Inflammatory macrophage treated with lipopolysaccharide for 4 hours (primary cell): Measurements from ENCODE around the gene SDE2.
"Not testable (repeated sequence)": the region's sequence is repeated elsewhere in the genome, so short reads cannot be mapped to it uniquely, and the experiment has no call there.

Experiments used
- DNase-seq: peaks from one replicate; pipeline ENCODE4 v3.0.0-alpha.2; 2020

Gene SDE2

DNA sequence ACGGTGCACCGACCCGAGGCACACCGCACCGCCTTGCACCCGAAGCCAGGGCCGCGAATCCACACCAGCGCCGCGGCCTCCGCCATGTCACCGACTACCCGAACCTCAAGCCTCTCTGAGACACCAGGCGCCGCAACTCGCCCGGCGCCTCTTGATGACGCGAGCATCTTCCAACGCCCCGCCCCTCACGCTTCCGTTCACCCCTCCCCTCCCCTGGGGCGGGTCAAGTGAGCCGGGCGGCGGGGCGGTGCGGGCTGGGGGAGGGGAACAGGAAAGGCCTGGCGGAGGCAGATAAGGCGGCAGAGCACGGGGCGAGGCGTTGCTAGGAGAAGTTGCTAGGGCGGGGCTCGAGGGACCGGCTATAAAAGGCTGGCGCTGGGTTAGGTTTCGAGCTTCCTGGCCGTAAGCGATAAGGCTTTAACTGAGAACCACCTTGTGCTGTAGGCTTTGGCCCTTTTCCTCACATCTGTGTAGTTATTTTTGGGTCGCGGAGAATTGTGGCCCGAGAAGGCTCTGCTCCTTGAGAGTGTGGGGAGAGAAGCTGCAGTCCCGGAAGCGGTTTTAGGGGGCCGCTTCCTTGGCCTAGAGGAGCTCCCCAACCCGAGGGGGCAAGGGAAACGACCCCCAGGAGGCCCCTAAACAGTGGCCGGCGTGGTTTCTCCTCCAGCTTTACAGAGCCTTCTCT is at the start of gene SDE2:
SDE2 (minus strand) TSS at position 117 of the 685 bp plus-strand sequence; CDS start at position 86, 31 bp downstream.
- DNase-seq, result peak; percentile 100

DNA sequence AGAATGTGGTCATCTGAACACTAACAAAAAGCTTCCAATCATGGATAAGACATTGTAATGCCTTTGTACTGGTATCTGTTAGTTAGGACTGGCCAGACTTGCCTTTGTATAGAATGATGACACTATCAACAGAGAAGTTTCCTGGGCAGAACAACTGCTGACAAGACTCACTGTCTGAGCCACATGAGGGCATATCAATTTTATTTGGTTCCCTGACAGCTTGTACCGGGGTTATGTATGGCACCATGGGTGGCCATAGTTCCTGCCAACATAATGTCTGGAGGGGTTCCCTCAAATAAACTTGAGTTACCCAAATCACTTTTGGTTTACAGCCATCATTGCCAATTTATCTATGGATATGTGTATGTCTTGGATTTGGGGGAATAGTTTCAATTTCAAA is 49.7 kb upstream of the SDE2 start:
- no peak for DNase-seq

DNA sequence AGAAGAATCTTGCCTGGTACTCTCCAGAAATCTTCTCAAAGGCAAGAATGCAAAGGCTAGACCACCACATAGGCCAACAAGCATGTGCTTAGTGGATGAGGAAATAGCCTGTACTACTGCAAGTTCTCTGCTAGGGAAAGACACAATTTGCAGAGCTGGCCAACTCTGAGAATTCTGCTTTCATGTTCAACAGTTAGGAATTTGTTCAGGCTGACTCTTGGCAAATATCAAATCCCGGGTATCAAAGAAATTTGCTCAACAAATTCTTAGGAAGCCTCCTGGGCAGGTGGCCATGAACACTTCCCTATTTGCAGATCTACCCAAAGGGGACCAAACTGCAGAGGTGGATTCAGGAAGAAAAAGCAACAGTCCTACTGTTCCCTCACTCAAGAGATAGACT is 48.4 kb upstream of the SDE2 start:
- DNase-seq, result no peak

DNA sequence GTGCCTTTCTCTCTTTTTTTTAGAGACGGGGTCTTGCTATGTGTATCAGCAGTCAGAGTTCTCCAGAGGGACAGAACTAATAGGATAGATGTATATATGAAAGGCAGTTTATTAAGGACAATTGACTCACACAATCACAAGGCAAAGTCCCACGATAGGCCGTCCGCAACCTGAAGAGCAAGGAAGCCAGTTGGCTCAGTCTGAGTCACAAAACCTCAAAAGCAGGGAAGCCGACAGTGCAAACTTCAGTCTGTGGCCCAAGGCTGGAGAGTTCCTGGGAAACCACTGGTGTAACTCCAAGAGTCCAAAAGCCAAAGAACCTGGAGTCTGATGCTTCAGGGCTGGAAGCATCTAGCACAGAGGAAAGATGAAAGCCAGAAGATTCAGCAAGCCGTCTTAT is 47.1 kb upstream of the SDE2 start:
- peak; percentile 85 for DNase-seq

DNA sequence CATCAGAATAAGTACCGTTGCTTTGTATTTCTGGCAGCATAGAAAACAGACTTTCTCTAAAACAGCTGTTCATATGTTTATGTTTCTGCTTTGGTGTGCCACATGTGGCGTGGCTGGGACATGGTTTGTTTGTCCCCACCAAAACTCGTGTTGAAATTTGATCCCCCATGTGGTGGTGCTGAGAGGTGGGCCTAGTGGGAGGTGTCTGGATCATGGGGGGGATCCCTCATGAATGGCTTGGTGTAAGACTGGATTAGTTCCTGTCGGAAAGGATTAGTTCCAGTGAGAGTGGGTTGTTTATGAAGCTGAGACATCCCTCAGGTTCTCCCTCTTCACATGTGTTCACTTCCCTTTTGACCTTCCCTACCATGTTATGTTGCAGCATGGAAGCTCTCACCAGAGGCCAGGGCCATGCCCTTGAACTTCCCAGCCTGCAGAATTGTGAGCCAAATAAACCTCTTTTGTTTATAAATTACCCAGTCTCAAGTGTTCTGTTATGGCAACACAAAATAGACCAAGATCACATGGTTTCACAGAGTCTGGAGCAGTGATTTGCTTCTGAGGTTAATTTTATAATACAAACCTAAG is 45.5 kb upstream of the SDE2 start:
- peak; percentile 44 for DNase-seq

DNA sequence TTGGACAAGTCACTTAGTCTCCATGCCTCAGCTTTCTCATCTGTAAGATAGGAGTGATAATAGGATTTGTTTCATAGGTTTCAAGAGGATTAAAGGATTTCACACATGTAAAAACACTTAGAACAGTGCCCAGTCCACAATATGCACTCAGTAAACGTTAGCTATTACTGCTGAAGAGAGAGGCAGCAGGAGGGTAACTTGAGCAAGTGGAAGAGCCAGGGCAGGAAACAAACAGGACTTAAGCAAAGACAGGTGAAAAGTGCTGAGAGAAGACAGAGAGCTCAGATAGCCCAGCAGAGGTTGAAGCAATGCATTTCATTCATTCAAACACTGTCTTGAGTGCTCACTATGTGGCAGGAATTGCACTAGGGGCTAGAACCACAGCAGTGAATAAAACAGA is 42.3 kb upstream of the SDE2 start:
- no peak for DNase-seq

DNA sequence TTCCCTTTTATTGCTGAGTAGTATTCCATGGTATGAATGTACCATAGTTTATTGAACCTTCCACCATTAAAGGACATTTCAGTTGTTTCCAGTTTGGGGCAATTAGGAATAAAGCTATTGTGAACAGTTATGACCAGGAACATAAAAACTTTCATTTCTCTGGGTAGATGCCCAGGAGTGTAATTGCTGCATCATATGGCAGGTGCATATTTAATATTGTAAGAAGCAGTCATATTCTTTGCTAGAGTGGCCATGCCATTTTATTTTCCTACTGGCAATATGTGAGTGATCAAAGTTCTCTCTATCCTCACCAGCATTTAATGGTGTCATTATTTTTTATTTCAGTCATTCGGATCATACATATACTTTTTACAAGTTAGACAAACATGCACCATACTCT is 39.5 kb upstream of the SDE2 start:
- no peak for DNase-seq

DNA sequence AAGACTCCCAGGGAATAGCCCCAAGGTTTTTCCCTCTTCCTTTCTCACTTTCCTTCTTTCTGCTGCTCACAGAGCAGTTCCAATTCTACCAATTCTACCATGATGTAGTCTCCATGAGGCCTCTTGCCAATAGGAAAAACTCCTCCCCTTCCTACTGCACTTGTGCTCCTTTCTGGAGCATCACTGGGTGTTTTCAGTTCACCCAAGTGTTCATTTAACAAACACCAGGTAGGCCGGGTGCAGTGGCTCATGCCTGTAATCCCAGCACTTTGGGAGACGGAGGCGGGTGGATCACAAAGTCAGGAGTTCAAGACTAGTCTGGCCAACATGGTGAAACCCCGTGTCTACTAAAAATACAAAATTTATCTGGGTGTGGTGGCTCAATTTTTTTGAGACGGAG is 36.8 kb upstream of the SDE2 start:
- no peak for DNase-seq

DNA sequence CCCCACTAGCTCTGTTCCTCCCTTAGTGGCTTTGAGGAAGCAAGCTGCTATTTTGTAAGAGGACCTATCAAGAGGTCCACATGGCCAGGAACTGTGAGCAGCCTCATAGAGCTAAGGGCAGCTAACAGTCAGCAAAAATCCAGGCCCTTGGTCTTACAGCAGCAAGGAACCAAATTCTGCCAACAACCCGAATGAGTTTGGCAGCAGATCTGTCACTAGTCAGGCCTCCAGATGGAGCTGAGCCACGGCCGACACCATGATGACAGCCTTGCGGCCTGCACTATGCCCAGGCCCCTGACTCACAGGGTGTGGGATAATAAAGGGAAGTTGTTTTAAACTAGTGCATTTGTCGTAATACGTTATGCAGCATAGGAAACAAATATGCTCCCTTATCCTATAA is 35.3 kb upstream of the SDE2 start:
- peak; percentile 99 for DNase-seq

DNA sequence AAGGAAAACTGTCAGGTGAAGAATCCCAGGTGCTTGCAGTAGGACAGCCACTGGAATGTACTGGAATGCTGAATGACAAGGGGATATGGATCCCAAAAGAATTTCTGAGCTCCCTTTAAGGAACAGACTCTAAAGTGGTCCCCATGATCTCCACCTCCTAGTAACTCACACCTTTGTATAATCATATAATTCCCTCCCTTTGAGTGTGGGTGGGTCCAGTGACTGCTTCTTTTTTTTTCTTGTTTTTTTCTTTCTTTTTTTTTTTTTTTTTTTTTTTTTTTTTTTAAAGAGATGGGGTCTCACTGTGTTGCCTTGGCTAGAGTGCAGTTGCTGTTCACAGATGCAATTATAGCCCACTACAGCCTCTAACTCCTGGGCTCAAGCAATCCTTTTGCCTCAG is 34.8 kb upstream of the SDE2 start:
- DNase-seq, result no peak

DNA sequence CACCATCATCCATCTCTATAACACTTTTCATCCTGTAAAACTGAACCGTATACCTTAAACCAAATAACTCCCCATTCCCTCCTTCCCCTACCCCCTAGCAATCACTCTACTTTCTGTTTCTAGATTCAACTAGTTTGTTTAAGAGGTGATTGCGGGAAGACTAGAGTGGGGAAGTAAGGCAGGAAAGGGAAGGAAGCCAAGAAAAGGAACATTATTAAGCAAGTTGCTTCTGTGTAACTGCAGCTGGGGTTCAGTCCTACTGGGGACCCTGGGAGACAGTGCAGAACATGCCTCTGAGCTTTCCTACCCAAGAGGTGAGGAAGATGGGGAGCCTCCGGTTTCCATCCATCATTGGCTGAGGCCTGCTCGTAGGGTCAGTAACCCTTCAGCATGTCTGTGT is 34.4 kb upstream of the SDE2 start:
- DNase-seq, result peak; percentile 80

DNA sequence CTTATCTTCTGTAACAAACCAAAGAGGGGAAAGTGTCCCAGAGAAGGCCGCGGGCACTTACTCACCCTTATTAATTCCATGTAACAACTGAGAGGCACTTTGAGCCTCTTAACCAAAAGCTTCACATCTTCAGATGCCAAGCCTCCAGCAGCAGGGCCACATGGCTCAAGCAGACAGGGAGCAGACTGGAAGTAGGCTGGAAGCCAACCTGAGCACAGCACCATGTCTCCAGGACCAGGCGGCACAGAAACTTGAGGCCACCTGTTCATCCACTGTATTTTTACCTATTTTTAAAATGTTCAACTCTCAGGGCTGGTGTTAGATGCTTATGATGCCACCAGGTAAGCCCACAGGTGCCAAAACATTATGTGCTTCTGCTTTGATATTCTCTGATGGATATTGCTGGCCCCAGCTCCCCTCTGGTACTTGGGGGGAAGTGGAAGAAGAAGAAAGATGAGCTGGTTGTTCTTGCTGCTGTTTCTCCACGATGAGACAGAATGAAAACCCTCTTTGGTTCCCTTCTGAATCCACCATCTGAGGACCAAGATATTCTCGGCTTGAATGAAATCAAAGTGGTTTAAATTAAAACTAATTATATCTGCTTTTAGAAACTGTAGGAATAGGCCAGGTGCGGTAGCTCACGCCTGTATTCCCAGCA is 30.6 kb upstream of the SDE2 start:
- DNase-seq, result no peak

DNA sequence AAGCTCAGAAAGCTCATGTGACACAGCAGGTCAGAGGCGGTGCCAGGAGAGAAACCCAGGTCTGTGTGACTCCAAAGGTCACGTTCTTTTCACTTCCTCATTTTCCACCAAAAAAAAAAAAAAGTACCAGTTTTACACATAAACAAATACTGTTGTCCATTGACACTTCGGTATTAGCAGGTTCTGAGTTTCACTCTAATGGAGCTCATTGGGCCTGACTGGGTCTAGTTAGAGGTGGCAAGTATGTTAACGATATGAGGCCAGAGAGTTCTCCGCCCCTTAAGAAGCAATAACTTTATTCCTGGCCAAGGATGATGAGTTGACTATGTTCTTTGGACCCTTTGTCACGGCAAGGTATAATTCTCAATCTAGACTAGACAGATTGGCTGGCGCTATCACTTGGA is 30.0 kb upstream of the SDE2 start:
- peak; percentile 95 for DNase-seq

DNA sequence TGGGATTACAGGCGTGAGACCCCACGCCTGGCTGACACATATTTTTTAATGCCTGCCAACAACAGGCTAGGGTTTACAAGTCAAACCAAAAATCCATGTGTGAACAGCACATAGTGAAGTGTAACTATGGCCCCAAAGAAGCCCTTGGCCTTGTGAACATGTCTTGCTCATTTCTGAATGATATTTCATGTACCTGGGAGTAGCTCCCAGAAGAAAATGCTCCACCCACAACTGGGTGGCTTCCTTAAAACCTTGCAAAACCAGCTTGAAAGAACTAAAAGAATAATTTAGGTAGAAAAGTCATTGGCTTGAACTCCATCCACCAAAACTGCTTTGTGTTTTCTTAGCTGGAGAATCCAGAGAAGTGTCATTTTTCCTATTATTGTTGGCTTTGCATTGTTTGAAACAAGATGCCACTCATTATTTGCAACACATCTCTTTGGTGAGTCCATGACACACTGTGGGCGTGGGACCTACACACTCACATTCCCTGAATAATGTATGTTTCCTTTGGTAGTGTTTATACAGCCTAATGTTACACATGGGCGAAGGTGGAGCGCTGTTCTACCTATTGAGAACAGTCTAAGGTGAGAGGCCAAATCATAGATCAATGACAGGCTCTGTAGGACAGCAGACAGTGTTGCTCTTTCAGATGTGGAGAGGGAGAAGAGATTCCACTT is 28.5 kb upstream of the SDE2 start:
- DNase-seq, result peak; percentile 37

DNA sequence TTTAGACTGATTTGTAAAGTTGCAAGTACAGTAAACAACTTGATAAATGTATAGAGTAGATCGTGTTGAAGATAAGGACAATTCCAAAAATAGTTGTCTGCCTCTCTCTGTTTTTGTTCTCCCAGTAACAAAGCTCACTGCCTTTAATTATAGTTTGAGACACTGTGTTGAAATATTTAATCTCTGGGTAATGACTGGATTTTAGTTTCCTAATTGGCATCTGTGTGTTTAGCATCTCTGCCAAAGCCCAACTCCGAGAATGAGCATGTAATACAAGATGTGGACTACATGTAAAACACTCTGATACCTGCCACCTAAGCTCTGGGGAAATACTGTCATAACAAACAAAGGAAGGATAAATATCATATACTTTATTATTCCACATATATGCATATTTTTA is 27.7 kb upstream of the SDE2 start:
- no peak for DNase-seq

DNA sequence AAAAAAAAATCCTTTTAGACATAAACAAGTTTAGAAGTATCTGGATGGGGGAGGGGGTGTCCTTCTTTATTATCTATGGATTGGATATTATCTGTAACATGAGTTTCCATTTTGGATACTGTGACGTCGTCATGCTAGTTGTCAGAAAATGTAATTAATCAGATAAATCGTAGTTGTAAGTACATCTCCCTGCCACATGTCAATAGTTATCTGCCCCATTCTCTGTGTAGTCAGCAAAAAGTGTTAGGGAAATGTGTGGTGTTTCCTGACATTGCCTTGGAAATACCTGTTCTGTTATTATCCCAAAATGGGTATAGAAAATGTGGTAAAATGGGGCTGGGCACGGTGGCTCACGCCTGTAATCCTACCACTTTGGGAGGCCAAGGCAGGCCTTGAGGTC is 24.6 kb upstream of the SDE2 start:
- DNase-seq, result no peak

DNA sequence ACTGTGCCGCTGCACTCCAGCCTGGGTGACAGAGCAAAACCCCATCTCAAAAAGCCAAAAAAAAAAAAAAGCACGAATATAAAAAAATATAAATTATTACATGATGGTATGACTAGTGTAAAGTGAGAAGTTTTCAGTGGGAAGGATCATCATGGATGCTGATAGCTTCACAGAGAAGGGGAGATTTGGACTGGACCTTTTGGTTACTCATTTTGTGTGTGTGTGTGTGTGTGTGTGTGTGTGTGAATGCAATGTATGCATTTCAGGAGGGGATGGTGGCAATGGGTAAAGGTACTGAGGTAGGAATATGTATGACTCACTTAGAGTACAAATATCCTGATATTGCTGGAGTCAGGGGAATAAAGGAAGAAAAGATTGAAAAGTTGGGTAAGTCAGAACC is 22.7 kb upstream of the SDE2 start:
- DNase-seq, result no peak

DNA sequence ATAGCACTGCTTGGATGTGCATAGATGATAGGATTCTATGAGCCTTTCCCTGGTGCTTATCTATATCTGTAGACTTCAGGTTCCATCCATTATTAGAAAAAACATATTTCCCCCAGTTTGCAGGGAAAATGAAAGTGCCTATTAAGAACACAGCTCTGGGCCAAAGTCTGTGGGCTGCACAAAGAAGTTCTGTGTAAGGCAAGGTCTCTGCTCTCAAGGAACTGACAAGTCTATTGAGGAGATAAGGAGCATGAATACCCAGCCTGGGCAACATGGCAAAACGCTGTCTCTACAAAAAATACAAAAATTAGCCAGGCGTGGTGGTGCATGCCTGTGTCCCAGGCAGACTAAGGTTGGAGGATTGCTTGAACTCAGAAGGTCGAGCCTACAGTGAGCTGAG is 22.3 kb upstream of the SDE2 start:
- DNase-seq, result no peak

DNA sequence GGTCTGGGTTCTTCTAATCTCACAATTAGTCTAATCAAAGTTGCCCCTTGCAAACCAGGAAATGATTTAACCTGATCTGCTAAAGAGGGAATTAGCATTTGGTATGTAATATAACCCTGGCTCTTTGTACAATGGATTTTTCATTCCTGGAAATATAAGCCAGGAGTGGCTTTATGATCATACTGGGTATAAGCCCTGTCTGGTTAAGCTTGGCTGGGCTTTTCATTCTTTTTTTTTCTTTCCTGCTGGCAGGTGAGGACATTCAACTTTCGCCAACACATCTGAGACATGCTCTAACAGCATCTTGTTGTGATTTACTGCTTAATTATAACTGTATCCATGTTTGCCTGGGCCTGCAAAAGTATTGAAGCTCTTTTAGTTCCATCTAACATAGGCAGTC is 20.4 kb upstream of the SDE2 start:
- DNase-seq, result no peak

DNA sequence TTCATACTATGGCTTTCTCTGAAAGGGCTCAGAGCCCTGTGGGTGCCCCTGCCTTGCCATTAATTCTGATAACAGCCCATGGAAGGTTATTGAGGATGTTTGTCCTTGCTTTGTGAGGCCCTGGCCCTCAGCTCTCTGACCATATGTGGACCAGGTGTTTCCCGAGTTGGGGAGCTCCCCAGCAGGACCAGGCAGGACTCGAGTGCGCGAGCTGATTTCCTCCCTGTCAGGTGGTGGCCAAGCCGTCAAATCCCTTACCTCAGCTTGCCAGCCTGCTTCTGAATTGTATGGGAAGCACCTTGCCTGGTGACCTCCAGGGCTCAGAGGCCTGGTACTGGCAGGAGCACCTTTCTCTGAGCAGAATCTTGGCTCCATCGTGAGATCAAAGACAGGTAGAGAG is 17.9 kb upstream of the SDE2 start:
- no peak for DNase-seq

DNA sequence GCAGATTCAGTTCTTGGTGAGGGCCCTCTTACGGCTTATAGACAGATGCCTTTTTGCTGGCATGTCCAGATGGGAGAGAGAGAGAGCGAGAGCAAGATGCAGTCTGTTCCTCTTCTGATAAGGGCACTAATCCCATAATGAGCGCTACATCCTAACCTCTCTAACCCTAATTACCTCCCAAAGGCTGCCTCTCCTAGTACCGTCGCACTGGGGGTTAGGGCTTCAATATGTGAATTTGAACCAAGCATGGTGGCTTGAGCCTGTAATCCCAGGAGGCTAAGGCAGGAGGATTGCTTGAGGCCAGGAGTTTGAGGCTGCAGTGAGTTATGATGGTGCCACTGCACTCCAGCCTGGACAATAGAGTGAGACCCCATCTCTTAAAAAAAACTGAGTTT is 10.5 kb upstream of the SDE2 start:
- DNase-seq, result no peak

DNA sequence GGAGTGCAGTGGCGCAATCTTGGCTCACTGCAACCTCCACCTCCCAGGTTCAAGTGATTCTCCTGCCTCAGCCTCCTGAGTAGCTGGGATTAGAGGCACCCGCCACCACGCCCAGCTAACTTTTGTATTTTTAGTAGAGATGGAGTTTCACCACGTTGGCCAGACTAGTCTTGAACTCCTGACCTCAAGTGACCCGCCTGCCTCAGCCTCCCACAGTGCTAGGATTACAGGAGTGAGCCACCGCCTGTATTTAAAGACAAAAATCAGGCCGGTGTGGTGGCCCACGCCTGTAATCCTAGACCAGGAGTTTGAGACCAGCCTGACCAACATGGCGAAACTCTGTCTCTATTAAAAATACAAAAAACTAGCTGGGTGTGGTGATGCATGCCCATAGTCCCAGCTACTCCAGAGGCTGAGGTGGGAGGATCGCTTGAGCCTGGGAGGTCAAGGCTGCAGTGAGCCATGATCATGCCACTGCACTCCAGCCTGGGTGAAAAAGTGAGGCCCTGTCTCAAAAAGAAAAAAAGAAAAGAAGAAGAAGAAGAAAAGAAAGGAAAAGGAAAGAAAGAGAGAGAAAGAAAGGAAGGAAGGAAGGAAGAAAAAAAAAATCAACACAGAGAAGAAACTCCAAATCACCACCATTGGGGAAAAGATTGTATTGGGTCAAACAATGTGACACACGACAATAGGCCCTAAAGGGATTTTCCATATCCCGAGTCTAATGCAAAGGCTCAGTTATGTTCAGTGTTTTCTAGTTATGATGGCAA is 8.2 kb upstream of the SDE2 start:
- DNase-seq, result not testable (repeated sequence)

DNA sequence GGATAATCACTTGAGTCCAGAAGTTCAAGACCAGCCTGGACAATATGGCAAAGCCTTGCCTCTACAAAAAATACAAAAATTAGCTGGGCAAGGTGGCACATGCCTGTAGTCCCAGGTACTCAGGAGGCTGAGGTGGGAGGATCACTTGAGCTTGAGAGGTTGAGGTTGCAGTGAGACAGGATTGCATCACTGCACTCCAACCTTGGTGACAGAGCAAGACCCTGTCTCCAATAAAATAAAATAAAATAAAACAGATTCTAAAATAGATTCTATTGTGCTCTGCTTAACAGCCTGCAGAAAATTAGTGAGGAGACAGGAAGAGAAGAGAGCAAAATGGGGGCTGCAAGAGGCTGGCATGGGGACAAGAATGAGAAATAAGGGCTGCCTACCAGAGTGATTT is 7.5 kb upstream of the SDE2 start:
- DNase-seq, result no peak
